K562 (cell line): Measurements from ENCODE around the gene RRAS.

Experiments
- BRF2 ChIP-seq: IDR thresholded peaks from 3 replicates; pipeline ENCODE4 v1.6.1; 2011; ENCODE audit warnings: borderline replicate concordance, mild to moderate bottlenecking; ENCODE audit not compliant: insufficient read length, insufficient read depth
- MTA1 ChIP-seq: fragments of 450-650 bp; IDR thresholded peaks from 2 replicates; pipeline ENCODE4 v1.6.1; 2017; ENCODE audit warnings: borderline replicate concordance
- NCOA2 ChIP-seq, 2 experiments: fragments of 450-650 bp; IDR thresholded peaks; 2 replicates each; pipeline ENCODE4 v1.6.1; 2018; ENCODE audit warnings: mild to moderate bottlenecking in 2 of 2, moderate library complexity in 1 of 2; ENCODE audit not compliant: partially characterized antibody in 2 of 2
- NR2C2 ChIP-seq, 2 experiments: fragments of 200-800 bp in 1 of 2; sonication (Bioruptor generic) in 1 of 2; sonication (generic) in 1 of 2; formaldehyde crosslinking in 1 of 2; IDR thresholded peaks; 2 replicates each; pipeline versions ENCODE4 v1.6.1 to v1.8.0; 2016 to 2022; ENCODE audit warnings: mild to moderate bottlenecking in 1 of 2, missing compliant biosample characterization in 1 of 2, missing genetic modification characterization in 1 of 2, missing genetic modification reagents in 1 of 2
- POLR2A ChIP-seq: fragments of 450-650 bp; conservative IDR thresholded peaks from 2 replicates; pipeline ENCODE4 v1.6.1; 2016
- POLR2AphosphoS5 ChIP-seq: IDR thresholded peaks from 2 replicates; pipeline ENCODE4 v1.6.1; 2011; ENCODE audit warnings: mild to moderate bottlenecking, low read depth, low read length, moderate library complexity; ENCODE audit not compliant: control insufficient read depth, insufficient read depth
- RREB1 ChIP-seq: fragments of 250-450 bp; sonication (Bioruptor Pico); IDR thresholded peaks from 2 replicates; pipeline ENCODE4 v1.4.0; 2020
- TAF1 ChIP-seq: IDR thresholded peaks from 2 replicates; pipeline ENCODE4 v1.6.1; 2011; ENCODE audit warnings: mild to moderate bottlenecking, low read length, moderate library complexity; ENCODE audit not compliant: insufficient read depth, control insufficient read depth, severe bottlenecking; ENCODE audit errors: extremely low read depth
- ZBTB11 ChIP-seq, 3 experiments: fragments of 200-800 bp in 1 of 3; fragments of 250-450 bp in 1 of 3; fragments of 450-650 bp in 1 of 3; sonication (Bioruptor Pico) in 1 of 3; sonication (Bioruptor generic) in 1 of 3; formaldehyde crosslinking in 1 of 3; IDR thresholded peaks; 2 replicates each; pipeline versions ENCODE4 v1.6.1 to v1.8.0; 2016 to 2022; ENCODE audit warnings: mild to moderate bottlenecking in 2 of 3, missing genetic modification characterization in 2 of 3, missing compliant biosample characterization in 1 of 3, moderate library complexity in 1 of 3
- ZNF174 ChIP-seq: fragments of 250-450 bp; sonication (Bioruptor Pico); IDR thresholded peaks from 2 replicates; pipeline ENCODE4 v1.4.0; 2020; ENCODE audit warnings: mild to moderate bottlenecking
- ZNF263 ChIP-seq: sonication (generic); formaldehyde crosslinking; IDR thresholded peaks from 2 replicates; pipeline ENCODE4 v1.8.0; 2022; ENCODE audit warnings: mild to moderate bottlenecking, missing genetic modification reagents, borderline replicate concordance
- TF ChIP-seq, protein P1 (sequence below), 3 experiments: IDR thresholded peaks in 2 of 3; conservative IDR thresholded peaks in 1 of 3; 2 replicates each; pipeline ENCODE4 v1.5.1; 2011 to 2012; ENCODE audit warnings: low read length in 3 of 3, mild to moderate bottlenecking in 3 of 3, control low read depth in 2 of 3, improper control_type of control experiment in 1 of 3, inconsistent platforms in 1 of 3, low read depth in 1 of 3, mixed read lengths in 1 of 3, moderate library complexity in 1 of 3; ENCODE audit not compliant: insufficient read depth in 2 of 3
- TF ChIP-seq, protein P2 (sequence below): sonication (generic); formaldehyde crosslinking; IDR thresholded peaks from 2 replicates; pipeline ENCODE4 v1.8.0; 2022; ENCODE audit warnings: mild to moderate bottlenecking, missing genetic modification reagents
- TF ChIP-seq, protein P3 (sequence below): fragments of 450-650 bp; IDR thresholded peaks from 2 replicates; pipeline ENCODE4 v1.6.1; 2016

DNA sequence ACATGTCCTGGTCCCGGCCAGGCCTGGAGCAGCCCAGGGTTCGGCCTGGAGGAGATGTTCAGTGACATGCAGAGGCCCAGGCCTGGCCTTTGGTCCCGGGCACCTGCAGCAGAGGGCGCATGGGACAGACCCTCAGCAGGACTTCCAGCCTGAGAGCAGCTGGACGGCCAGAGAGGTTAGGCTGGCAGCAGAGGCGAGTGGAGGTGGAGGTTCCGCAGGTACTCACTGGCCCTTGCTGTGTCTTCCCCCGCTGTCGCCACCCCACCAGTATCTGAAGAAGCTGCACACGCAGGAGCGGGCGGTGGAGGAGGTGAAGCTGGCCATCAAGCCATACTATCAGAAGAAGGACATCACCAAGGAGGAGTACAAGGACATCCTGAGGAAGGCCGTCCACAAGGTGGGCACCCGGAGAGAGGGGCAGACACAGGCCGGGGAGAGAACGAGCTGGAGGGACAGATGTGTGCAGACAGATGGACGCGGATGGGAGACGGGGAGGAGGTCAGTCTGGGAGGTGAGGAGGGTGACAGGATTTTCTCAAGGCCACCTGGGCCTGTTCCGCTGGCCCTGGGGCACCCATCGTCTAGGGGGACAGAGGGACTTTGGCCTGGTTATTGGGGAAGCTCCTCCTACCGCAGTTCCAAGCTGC is 17.7 kb upstream of the RRAS start:
- TF ChIP-seq ZBTB11 (CRISPR knock-in tag; IDR thresholded peaks at IDR 0.05): no peak
- TF ChIP-seq ZNF263 (CRISPR knock-in tag): no peak
- no peak for TF ChIP-seq MTA1
- no peak for TF ChIP-seq POLR2AphosphoS5
- TF ChIP-seq, protein P1, sequence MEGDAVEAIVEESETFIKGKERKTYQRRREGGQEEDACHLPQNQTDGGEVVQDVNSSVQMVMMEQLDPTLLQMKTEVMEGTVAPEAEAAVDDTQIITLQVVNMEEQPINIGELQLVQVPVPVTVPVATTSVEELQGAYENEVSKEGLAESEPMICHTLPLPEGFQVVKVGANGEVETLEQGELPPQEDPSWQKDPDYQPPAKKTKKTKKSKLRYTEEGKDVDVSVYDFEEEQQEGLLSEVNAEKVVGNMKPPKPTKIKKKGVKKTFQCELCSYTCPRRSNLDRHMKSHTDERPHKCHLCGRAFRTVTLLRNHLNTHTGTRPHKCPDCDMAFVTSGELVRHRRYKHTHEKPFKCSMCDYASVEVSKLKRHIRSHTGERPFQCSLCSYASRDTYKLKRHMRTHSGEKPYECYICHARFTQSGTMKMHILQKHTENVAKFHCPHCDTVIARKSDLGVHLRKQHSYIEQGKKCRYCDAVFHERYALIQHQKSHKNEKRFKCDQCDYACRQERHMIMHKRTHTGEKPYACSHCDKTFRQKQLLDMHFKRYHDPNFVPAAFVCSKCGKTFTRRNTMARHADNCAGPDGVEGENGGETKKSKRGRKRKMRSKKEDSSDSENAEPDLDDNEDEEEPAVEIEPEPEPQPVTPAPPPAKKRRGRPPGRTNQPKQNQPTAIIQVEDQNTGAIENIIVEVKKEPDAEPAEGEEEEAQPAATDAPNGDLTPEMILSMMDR (IDR thresholded peaks at IDR 0.05 in 2 of 3, conservative IDR thresholded peaks at IDR 0.05 in 1 of 3; ENCODE audit: insufficient read depth in 2 of 3, low read depth in 1 of 3, low read length in 3 of 3): no peak
- no peak for TF ChIP-seq POLR2A
- no peak for TF ChIP-seq NCOA2 (IDR thresholded peaks at IDR 0.05; ENCODE audit: partially characterized antibody in 2 of 2)
- TF ChIP-seq RREB1 (CRISPR knock-in tag): no peak
- TF ChIP-seq TAF1: no peak
- TF ChIP-seq, protein P2, sequence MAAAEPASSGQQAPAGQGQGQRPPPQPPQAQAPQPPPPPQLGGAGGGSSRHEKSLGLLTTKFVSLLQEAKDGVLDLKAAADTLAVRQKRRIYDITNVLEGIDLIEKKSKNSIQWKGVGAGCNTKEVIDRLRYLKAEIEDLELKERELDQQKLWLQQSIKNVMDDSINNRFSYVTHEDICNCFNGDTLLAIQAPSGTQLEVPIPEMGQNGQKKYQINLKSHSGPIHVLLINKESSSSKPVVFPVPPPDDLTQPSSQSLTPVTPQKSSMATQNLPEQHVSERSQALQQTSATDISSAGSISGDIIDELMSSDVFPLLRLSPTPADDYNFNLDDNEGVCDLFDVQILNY (CRISPR knock-in tag): no peak
- no peak for TF ChIP-seq ZNF174 (CRISPR knock-in tag)
- TF ChIP-seq BRF2: no peak
- no peak for TF ChIP-seq NR2C2 (CRISPR knock-in tag; IDR thresholded peaks at IDR 0.05)
- TF ChIP-seq NR2C2 (tag; IDR thresholded peaks at IDR 0.05): no peak
- TF ChIP-seq, protein P3, sequence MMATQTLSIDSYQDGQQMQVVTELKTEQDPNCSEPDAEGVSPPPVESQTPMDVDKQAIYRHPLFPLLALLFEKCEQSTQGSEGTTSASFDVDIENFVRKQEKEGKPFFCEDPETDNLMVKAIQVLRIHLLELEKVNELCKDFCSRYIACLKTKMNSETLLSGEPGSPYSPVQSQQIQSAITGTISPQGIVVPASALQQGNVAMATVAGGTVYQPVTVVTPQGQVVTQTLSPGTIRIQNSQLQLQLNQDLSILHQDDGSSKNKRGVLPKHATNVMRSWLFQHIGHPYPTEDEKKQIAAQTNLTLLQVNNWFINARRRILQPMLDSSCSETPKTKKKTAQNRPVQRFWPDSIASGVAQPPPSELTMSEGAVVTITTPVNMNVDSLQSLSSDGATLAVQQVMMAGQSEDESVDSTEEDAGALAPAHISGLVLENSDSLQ: no peak
